Fibroblast of skin of scalp (primary cell): ENCODE measurements around the gene ZNF678. TPM values are rescaled to one million over a fixed set of nuclear protein-coding genes. Genes with fewer than 3 reads are reported as not detected.

ENCODE experiments used
- DNase-seq: peaks from one replicate; pipeline ENCODE4 v3.0.0-alpha.2; 2013
- polyA plus RNA-seq, 2 experiments: library from polyadenylated mRNA; unstranded; fragments of 120-200 nt; gene quantifications; one replicate each; pipeline ENCODE4 v1.2.1, GENCODE V29; 2013; ENCODE audit not compliant: insufficient read length in 2 of 2

Gene ZNF678
- 1.4 TPM for polyA plus RNA-seq (2013, experiment 1 of 2; ENCODE audit: insufficient read length)
- 2.0 TPM for polyA plus RNA-seq (2013, experiment 2 of 2; ENCODE audit: insufficient read length)

DNA sequence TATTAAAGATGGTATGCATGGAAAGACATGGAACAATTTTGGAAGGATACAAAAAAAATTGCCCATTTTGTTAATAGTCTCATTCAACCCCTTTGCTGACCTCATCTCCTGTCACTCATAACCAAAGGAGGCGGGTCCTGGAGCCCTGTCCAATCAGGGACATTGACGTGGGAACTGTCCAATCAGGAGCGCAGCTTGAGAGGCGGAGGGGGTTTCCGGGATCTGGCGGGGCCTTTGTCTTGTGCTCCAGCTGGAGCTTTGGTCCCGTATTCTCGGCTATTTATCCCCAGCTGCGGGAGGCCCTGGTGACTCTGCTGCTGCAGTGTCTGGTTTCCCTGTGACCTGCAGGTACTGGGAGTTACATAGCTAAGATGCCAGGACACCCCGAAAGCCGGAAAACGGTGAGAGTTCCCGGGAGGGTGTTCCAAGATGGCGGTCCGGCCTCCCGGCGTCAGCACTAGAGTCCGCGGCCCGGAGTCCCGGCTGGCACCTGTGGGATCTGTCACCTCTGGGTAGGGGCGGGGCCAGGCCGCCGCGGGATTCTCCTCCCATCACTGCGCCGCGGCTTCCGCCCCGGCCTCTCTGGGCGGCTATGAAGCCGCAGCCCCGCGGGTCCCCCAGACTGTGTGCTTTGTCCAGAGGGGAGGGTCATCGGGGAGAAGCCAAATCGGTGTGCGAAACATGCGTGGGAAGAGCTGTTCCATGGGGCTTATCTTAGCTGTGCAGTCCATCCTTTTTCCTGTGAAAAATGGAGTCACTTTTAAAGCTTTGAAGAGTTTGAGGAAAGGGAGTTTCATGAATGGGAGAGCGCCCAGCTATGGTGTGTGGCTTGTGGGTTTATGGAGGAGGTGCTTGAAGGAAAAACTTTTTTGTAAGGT lies at the start of gene ZNF678:
Gene ZNF678, plus strand, starts transcription at position 233 of the 878 bp plus-strand sequence. CDS start 87,436 bp downstream, outside the sequence.
- peak; percentile 94 for DNase-seq

DNA sequence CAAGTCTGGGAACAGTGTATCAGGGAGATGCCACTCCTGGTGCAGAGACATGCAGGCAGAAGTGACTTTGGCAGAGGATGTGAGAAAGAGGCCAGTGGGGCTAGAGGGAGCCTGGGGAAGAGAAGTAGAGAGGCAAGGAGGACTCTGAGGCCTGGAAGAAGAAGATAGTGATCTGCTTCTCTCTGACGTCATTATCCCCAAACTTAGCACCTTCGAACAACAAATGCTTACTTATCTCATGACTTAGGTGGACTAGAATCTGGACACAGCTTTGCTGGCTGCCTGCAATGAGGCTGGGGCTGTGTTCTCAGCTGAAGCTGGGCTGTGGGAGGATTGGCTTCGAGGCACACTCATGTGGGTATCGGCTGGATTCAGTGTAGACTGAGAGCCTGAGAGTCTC lies 44.5 kb upstream of the ZNF678 start:
- no peak for DNase-seq

DNA sequence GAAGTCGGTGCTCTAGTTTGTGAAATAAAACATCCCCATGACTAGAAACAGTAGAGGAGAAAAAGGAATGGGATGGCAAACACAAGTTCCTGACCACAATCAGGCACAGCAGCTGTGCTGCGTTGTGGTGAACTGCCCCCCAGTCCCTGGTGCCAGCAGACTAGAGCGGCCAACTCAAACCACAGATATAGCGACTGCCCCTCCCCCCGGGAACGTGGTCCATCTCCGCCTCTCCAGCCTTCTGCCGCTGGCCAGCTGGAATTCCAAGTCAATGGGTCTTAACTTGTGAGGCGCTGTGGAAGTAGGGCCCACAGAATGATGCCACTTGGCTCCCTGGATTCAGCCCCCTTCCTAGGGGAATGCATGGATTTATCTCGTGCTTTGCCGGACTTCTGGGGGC lies 41.6 kb upstream of the ZNF678 start:
- no peak for DNase-seq

DNA sequence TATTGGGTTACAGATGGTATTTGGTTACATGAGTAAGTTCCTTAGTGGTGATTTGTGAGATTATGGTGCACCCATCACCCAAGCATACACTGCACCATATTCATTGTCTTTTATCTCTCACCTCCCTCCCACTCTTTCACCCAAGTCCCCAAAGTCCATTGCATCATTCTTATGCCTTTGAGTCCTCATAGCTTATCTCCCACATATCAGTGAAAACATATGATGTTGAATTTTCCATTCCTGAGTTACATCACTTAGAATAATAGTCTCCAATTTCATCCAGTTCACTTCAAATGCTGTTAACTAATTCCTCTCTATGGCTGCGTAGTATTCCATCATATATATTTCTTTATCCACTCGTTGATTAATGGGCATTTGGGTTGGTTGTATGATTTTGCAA lies 36.8 kb upstream of the ZNF678 start:
- DNase-seq, result no peak

DNA sequence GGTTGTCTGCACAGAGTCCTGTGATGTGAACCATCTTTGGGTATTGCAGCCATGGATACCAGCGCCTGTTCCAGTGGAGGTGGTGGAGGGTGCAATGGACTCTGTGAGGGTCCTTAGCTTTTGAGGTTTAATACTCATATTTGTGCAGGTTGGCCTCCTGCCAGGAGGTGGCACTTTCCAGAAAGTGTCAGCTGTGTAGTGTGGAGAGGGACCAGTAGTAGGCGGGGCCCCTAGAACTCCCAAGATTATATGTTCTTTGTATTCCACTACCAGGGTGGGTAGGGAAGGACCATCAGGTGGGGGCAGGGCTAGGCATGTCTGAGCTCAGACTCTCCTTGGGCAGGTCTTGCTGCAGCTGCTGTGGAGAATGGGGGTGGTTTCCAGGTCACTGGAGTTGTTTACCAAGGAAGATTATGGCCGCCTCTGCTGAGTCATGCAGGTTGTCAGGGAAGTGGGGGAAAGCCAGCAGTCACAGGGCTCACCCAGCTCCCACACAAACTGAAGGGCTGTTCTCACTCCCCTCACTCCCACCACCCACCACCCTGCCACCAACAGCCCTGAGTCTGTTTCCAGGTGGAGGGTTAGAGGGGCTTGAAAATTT lies 31.2 kb upstream of the ZNF678 start:
- no peak for DNase-seq

DNA sequence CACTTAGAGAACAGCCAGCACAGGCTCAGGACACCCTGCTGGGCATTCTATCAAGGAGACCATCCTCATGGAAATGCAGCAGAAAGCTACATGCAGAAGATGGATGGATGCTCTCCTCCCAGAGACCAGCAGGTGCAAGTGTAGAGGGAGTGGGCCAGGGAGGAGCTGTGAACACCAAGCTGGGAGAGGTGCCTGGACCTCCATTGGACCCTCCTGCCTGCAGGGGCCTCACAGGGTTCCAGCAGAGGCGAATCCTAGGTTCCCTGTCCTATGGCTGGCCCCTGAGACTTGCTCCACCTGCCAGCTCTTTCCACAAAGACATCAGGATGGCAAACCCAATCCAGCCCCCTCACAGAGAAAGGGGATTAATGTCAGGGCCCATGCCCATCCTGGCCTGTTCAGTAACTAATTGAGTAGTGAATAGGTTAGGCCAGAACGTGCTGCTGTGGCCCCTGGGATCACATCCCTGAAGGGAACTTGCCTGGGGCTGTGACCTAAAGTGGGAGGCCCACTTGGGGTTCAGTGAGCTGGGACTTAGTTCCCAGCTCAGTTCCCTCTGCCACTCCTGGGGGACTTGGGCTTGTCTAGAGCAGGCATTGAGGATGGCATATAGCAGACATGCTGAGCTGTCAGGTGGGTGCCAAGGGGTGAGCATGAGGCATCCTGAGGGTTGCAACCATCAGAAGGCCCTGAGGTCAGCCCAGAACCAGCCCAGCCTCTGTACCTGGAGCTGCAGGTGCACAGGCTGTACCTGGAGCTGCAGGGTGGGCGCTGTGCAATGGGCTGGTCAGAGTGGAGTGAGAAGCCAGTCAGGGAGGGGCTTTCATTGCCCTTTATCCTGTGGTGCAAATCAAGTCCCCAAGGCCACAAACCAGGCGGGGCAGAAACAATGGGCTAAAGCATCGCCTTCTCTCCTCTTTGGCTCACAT lies 22.9 kb upstream of the ZNF678 start:
- DNase-seq, result no peak

DNA sequence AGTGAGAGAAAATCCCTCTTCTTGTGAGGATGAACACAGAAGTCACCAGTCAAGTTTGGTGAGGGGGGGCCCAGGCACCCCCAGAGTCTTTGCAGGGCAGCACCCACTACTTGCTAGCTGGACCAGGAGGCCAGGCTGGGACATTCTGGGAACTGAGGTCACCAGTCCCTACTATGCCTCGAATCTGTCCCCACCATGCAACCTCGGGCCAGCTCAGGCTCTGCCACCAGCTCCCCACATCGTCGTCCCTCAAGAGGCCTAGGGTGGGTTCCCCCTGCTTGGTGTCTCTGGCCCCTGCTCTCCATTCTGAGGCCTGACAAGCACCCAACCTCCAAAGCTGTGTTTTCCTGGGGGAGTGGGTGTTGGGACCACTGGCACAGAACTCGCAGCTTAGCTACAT lies 22.2 kb upstream of the ZNF678 start:
- DNase-seq, result no peak

DNA sequence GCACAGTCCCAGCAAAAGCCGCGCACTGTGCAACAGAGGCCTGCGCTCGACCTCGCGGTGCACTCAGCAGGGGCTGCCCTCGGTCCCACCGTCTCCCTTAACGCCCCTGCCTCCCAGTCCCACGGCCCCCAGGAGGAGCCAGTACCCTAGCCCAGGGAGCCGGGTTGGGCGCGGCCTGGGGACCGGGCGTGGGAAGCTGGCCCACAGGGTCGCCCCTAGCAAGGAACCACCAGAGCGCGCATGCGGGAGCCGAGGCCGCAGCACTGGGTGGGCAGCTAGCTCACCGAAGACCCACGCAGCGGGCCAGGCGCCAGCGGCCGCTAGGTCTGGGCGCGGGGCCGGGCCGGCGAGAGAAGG lies 21.6 kb upstream of the ZNF678 start:
- DNase-seq, result peak; percentile 14

DNA sequence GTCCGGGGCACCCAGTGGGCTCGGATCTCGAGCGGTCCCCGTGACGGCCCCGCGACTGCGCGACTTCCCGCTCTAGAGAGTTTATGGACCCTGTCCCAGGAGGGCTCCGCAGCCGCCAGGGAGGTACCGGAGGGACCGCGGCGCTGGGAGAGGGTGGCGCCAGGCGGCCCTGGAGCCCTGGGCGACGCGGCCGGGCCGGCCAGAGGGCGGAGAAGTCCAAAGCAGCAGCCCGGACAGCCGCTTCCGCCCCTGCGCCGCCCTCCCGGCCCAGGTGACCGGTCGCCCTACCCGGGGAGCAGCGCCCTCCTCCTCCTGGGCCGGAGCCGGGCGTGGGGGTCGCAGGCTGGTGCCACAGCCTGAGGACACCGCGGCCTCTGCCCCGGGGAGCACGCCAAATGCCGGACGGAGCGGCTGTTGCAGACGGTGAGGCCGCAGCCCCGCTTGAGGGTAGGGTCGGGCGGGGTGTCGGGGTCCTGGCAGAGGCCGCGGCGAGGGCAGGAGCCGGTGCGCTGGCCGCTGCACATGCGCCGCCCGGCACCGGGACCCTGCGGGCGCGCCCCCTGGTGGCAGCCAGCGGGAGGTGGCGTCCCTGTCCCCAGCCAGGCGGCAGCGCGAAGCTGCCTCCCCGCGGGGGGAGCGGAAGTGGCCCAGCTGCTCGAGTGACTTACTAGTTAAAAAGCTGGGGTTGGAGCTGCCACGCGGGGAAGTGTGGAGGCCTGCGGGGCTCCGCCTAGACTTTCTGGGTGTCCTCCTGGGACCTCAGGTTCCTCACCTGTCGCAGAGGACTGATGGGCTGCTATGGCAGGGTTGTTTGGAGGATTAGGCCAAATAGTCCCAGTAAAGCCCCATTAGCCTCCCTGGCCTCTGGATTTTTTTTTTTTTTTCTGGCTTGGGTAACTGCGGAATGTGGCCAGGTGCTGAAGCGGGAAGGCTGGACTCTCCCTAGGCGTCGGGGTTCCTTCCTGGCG lies 20.9 kb upstream of the ZNF678 start:
- peak; percentile 89 for DNase-seq

DNA sequence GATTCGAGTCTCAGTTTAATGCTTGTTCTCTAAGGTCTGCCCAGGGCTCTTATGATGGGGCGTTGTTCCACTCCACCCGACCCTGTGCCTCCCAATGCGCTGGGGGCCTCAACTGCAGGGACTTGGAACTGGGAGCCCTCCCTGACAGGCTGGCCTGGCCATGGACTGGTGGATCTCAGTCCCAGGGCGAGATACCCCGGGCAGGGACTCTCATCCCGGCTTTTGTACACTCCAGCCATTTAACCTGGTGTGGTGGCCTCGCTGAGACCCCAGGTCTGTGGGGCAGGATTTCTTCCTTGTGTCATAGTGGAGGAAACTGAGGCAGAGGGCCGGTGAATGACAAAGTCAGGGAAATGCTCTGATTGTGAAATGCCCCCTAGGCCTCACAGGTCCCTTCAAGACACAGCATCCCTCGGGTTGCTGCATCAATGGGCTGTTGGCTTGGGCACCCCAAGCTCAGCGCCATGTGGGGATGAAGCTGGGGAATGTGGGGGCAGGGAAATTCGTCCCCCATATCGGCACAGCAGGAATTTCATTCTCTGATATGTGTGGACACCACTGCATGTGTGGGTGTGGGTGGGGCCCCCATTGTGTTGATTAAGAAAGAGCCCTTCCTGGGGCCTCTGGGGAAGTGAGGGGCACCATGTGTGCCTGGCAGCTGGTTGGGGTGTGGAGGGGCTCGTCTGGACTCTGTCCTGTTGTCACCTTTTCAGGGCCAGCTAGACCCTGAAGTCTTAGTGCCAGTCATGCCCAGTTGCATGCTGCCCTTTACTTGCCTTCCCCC lies 19.9 kb upstream of the ZNF678 start:
- DNase-seq, result no peak

DNA sequence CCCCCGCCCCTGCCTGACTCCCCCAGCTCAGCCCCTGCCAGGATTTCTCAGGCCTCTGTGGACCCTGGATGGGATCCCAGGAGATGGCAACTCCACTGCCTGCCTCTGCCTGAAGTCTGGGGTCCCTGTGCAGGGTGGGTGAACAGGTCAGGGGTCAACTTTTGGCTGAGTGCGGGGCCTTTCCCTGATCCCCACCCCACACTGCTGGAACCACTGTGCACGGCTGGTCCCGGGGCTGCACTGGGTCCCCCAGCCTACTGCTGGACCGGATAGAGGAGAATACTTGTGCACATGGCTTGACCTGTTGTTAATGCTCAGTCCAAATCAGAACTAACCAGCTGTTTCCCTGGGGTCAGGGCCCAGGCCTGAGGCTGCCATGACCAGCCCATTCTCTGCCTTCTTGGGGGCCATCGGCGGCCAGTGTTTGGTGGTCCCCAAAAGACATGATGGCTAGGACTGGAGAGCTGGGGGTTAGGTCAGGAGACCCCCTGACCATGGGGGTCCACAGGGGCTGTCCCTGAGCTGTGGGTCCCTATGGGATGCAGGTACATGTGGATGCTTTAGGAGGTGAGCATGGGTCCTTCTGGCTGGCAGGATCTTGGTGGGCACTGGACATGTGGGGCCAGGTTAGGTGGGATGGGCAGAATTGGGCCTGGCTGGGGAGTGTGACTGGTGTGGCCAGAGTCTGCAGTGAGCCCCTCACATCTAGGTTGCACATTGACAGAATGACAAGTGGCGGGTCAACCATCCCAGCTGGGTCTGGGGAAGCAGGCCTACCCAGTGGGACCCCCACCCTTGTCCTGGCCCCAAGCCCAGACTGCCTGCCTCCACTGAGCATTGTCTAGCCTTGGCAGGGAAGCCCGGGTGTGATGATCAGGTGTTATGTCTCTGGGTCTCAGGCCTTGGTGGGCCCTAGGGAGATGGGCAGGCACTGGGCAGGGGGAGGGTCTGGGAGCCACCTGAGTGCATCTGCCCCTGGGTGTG lies 19.0 kb upstream of the ZNF678 start:
- DNase-seq, result no peak

DNA sequence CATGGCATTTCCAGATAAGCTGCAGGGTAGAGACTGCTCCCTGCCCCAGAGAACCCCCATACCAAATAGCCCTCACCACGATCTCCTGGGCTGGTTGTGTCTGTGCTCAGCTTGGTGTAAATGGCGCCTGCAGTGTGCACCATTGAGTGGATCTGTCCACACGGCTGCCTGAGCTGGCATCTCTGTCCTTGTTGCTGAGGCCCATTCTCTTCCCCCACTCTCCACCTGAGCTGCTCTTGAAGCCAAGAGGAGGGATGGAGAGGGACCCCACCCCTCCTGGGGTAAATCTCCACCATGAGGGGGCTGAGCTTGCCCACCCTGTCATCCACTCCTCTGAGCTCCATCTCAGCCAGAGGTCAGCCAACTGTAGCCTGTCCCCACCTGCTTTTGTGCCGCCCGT lies 18.0 kb upstream of the ZNF678 start:
- DNase-seq, result no peak

DNA sequence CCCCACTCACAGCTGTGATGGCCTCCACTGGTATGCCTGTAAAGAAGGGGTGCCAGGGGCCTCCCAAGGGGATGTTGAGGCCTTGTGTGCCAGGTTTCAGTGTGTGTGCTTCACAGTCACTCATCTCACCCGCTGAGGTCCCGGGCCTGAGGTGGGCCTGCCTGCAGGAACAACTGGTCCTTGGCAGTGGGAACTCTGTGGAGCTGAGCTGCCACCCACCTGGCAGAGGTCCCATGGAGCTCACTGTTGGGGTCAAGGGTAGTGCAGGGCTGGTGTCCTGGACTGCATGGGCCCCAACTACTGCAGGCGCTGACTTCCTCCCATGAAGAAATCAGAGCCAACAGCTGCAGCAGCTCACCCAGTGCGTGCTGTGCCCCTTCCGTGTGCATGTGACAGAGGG lies 17.3 kb upstream of the ZNF678 start:
- DNase-seq, result no peak

DNA sequence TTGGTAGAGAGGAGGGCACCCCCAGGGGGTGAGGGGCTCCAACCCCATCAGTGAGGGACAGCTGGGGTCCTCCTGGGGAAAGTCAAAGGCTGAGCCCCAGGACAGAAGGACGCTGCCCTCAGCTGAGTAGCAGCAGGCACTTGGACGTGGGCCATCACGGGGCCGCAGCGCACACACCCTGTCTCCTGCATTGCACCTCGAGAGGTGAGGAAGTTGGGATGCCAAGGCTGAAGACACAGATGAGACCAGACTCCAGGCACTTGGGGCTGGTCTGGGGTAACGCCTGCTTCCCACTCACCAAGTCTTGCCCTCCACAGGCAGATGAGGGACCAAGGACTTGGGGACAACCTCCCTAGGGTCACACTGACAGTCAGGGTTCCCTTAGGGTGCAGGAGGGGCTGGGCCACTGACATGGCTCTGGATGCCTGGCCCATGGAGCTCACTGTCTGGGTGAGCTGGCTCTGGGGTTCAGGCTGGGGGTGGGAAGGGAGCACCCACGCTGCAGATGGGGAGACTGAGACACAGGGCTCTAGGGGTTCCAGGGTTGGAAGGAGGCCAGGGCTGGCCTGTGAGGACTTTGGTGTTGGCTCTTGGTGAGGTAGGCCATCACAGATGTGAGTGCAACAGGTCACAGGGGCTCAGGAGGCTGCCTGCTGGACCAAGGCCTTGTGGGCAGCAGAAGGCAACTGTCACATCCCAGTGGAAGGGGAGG lies 16.6 kb upstream of the ZNF678 start:
- DNase-seq, result no peak

DNA sequence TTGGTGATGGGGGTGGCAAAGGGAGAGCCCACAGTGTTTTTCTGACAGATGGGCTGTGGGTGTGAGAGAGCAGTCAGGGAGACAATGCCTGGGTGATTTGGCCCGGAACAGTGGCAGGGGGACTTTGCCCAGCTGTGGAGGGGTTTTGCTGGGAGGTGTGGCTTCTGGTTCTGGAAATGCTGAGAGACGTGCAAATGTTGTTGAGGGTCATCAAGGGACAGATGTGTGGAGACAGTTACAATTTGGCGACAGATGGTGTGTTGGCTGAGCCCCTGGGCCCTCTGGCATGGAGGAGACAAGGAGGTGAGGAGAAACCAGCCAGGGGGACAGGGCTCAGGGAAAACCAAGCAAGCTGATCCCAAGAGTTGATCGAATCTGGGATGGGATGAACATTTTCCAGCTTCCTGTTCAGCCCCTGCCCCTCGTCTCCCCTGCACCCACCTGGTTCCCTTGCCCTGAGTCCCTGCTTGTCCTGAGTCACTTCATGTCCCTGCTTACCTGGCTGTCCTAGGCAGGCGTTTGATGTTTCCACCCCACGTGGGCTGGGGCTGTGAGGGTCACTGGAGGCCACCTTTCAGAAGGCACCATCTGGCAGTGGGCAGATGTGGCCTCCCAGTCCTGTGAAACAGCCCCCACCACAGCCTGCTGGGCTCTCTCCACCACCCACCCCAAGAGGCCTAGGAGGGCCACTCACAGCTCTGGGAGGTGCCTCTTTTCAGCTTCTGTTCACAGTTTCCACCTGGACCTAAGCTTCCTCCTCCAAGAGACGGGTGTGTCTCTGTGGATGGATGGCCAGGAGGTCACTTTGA lies 15.8 kb upstream of the ZNF678 start:
- no peak for DNase-seq

DNA sequence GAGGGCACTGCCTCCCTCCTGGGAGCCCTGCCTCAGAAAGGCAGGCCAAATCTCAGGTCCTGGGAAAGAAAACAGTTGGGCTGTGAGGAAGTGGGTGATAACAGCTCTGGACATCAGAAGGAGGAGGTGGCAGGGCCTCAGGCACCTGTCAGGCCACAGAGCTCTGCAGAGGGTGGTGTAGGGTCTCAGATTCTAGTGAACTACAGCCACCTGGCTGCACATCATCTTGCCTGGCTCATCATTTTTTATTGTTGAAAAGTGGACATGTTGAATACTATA lies 15.3 kb upstream of the ZNF678 start:
- no peak for DNase-seq

DNA sequence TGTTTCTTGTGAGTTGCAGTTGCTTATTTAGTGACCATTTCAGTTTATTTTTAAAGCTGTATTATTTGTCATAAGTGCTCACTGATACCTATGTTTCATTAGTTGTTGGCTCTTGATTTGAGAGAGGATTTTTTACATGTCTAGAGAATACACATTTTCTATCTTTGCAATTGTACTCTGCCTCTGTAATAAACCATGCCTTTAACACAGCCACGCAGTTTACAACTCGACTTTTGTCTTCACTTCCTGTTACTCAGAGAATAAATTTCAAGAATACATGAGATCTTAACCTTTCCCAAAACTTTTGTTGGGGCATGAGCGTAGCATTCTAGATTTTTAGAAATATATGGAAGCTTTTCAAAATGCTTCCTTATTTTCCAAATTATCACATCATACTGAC lies 14.9 kb upstream of the ZNF678 start:
- no peak for DNase-seq

DNA sequence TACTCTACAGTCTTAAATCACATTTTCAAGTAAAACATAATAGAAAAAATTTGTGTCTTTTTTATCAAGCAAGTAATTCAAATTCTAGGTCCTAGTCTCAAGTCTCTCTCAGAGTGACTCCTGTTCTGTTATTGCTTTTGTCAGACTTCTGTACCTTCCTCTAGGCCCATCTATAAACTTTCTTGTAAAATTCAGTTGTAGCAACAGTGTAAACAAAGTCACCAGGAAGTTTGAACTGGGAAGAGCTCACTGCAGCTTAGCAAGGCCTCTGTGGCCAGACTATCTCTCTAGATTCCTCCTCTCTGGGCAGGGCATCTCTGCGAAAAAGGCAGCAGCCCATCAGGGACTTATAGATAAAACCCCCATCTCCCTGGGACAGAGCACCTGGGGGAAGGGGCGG lies 13.5 kb upstream of the ZNF678 start:
- no peak for DNase-seq
